Measurements from ENCODE around the gene CIRBP.

GRCh38 chr19:1240925-1241324 is 28.2 kb upstream of the CIRBP start:
- TF ChIP-seq GATA3 (IDR thresholded peaks at IDR 0.05; ENCODE audit: low read depth, low read length) (no peak), GATA2 (IDR thresholded peaks at IDR 0.05; ENCODE audit: low read depth, low read length) (no peak)

Measured in SH-SY5Y (cell line).